ENCODE results near the gene ASH1L. TPM values are rescaled to one million over a fixed set of nuclear protein-coding genes. Genes with fewer than 3 reads are reported as not detected.
A peak's percentile ranks its signal among the peaks of the same experiment; 100 is the strongest.

Gene ASH1L
- total RNA-seq, 2 donors from 2014 or later = 42.5 to 71.1 TPM

GRCh38 chr1:155327981-155328380, 234.6 kb downstream of the ASH1L start:
- H3K4me1 Mint-ChIP-seq = peaks cover 12% of the 10 kb centered on the region
- H3K27ac Mint-ChIP-seq = peak overlapping the region; percentile 59
- peaks cover 44% of the 10 kb centered on the region for H3K36me3 Mint-ChIP-seq (ENCODE audit: low read depth)
- H3K4me3 Mint-ChIP-seq = no peak overlapping the region
- no peaks in the 10 kb centered on the region for H3K27me3 Mint-ChIP-seq
- no peaks in the 10 kb centered on the region for H3K9me3 Mint-ChIP-seq
- no peak for ATAC-seq (replicated peaks)

GRCh38 chr1:155326631-155327037, 236.0 kb downstream of the ASH1L start:
- peaks cover 40% of the 10 kb centered on the region for H3K36me3 Mint-ChIP-seq (ENCODE audit: low read depth)
- ATAC-seq (replicated peaks) = no peak
- H3K4me1 Mint-ChIP-seq = peaks cover 12% of the 10 kb centered on the region
- peak overlapping the region; percentile 75 for H3K4me3 Mint-ChIP-seq
- H3K9me3 Mint-ChIP-seq = no peaks in the 10 kb centered on the region
- H3K27me3 Mint-ChIP-seq = no peaks in the 10 kb centered on the region
- peak overlapping the region; percentile 8 for H3K27ac Mint-ChIP-seq

GRCh38 chr1:155326020-155326526, 236.5 kb downstream of the ASH1L start:
- Mint-ChIP-seq H3K4me3 (peak overlapping the region; percentile 75), H3K36me3 (ENCODE audit: low read depth) (peaks cover 34% of the 10 kb centered on the region), H3K27ac (peak overlapping the region; percentile 8), H3K4me1 (peaks cover 12% of the 10 kb centered on the region), H3K27me3 (no peaks in the 10 kb centered on the region), H3K9me3 (no peaks in the 10 kb centered on the region)
- no peak for ATAC-seq (replicated peaks)

GRCh38 chr1:155325603-155325893, 237.1 kb downstream of the ASH1L start:
- Mint-ChIP-seq H3K9me3 (no peaks in the 10 kb centered on the region), H3K27me3 (no peaks in the 10 kb centered on the region), H3K4me1 (peaks cover 13% of the 10 kb centered on the region), H3K27ac (no peak overlapping the region), H3K36me3 (ENCODE audit: low read depth) (peaks cover 31% of the 10 kb centered on the region), H3K4me3 (peak overlapping the region; percentile 75)
- ATAC-seq (replicated peaks) = no peak

GRCh38 chr1:155324717-155325602, 237.6 kb downstream of the ASH1L start:
- no peak for ATAC-seq (replicated peaks)
- Mint-ChIP-seq H3K27me3 (no peaks in the 10 kb centered on the region), H3K36me3 (ENCODE audit: low read depth) (peaks cover 31% of the 10 kb centered on the region), H3K4me3 (peak overlapping the region; percentile 75), H3K9me3 (no peaks in the 10 kb centered on the region), H3K4me1 (peaks cover 18% of the 10 kb centered on the region), H3K27ac (no peak overlapping the region)

GRCh38 chr1:155324037-155324716, 238.4 kb downstream of the ASH1L start:
- Mint-ChIP-seq H3K27me3 (no peaks in the 10 kb centered on the region), H3K9me3 (no peaks in the 10 kb centered on the region), H3K27ac (peak overlapping the region; percentile 73), H3K4me3 (peak overlapping the region; percentile 75), H3K36me3 (ENCODE audit: low read depth) (peaks cover 33% of the 10 kb centered on the region), H3K4me1 (peaks cover 19% of the 10 kb centered on the region)
- peak; percentile 82 for ATAC-seq (replicated peaks)

- H3K27me3 Mint-ChIP-seq = no peaks in the 10 kb centered on the region
- peak overlapping the region; percentile 73 for H3K27ac Mint-ChIP-seq
- peak; percentile 69 for ATAC-seq (replicated peaks)
- H3K36me3 Mint-ChIP-seq (ENCODE audit: low read depth) = peaks cover 35% of the 10 kb centered on the region
- peak overlapping the region; percentile 75 for H3K4me3 Mint-ChIP-seq
- peaks cover 19% of the 10 kb centered on the region for H3K4me1 Mint-ChIP-seq
- no peaks in the 10 kb centered on the region for H3K9me3 Mint-ChIP-seq
Observed at GRCh38 chr1:155323729-155324036, 238.9 kb downstream of the ASH1L start.

GRCh38 chr1:155322953-155323728, 239.5 kb downstream of the ASH1L start:
- H3K27me3 Mint-ChIP-seq = no peaks in the 10 kb centered on the region
- H3K4me1 Mint-ChIP-seq = peaks cover 19% of the 10 kb centered on the region
- H3K36me3 Mint-ChIP-seq (ENCODE audit: low read depth) = peaks cover 35% of the 10 kb centered on the region
- peak overlapping the region; percentile 75 for H3K4me3 Mint-ChIP-seq
- ATAC-seq (replicated peaks) = peak; percentile 64
- no peak overlapping the region for H3K27ac Mint-ChIP-seq
- no peaks in the 10 kb centered on the region for H3K9me3 Mint-ChIP-seq

GRCh38 chr1:155322571-155322952, 240.0 kb downstream of the ASH1L start:
- no peak for ATAC-seq (replicated peaks)
- Mint-ChIP-seq H3K4me3 (peak overlapping the region; percentile 75), H3K9me3 (no peaks in the 10 kb centered on the region), H3K4me1 (peaks cover 19% of the 10 kb centered on the region), H3K36me3 (ENCODE audit: low read depth) (peaks cover 37% of the 10 kb centered on the region), H3K27ac (peak overlapping the region; percentile 48), H3K27me3 (no peaks in the 10 kb centered on the region)

GRCh38 chr1:155321639-155322503, 240.7 kb downstream of the ASH1L start:
- Mint-ChIP-seq H3K4me1 (peaks cover 19% of the 10 kb centered on the region), H3K36me3 (ENCODE audit: low read depth) (peaks cover 43% of the 10 kb centered on the region), H3K27ac (peak overlapping the region; percentile 48), H3K4me3 (peak overlapping the region; percentile 75), H3K9me3 (no peaks in the 10 kb centered on the region), H3K27me3 (no peaks in the 10 kb centered on the region)
- no peak for ATAC-seq (replicated peaks)

- ATAC-seq (replicated peaks) = peak; percentile 18
- Mint-ChIP-seq H3K27ac (no peak within 1 kb of the TSS), H3K4me1 (peaks cover 14% of the 10 kb centered on the region), H3K36me3 (ENCODE audit: low read depth) (peaks cover 46% of the 10 kb centered on the region), H3K9me3 (no peaks in the 10 kb centered on the region), H3K27me3 (no peaks in the 10 kb centered on the region), H3K4me3 (peak within 1 kb of the TSS; percentile 75)
Observed at GRCh38 chr1:155320661-155321617, 241.7 kb downstream of the ASH1L start, which contains the start of gene RUSC1. RUSC1 (plus strand) TSS chr1:155320894; CDS start chr1:155321774, 880 bp downstream.

GRCh38 chr1:155320252-155320651, 242.4 kb downstream of the ASH1L start:
- Mint-ChIP-seq H3K27me3 (no peaks in the 10 kb centered on the region), H3K4me1 (peaks cover 12% of the 10 kb centered on the region), H3K9me3 (no peaks in the 10 kb centered on the region), H3K4me3 (peak overlapping the region; percentile 75), H3K36me3 (ENCODE audit: low read depth) (peaks cover 49% of the 10 kb centered on the region), H3K27ac (no peak overlapping the region)
- no peak for ATAC-seq (replicated peaks)

- Mint-ChIP-seq H3K4me1 (peaks cover 12% of the 10 kb centered on the region), H3K27ac (peak overlapping the region; percentile 2), H3K36me3 (ENCODE audit: low read depth) (peaks cover 56% of the 10 kb centered on the region), H3K27me3 (no peaks in the 10 kb centered on the region), H3K9me3 (no peaks in the 10 kb centered on the region), H3K4me3 (peak overlapping the region; percentile 75)
- no peak for ATAC-seq (replicated peaks)
Observed at GRCh38 chr1:155319536-155319935, 243.1 kb downstream of the ASH1L start.
